ENCODE measurements around the gene RPL36AL. TPM values are rescaled to one million over a fixed set of nuclear protein-coding genes. Genes with fewer than 3 reads are reported as not detected.

Gene RPL36AL
- total and polyA plus RNA-seq, 9 donors = 196 to 712 (median 406) TPM

- H3K36me3 ChIP-seq = no peaks in the 10 kb centered on the region
- DNase-seq = no peak
- no peak overlapping the region for H3K27ac ChIP-seq
- 94 to 96% (median 94%) methylated on average over 6 of the region's 6 CpGs for WGBS, 3 donors
- no peaks in the 10 kb centered on the region for H3K9me3 ChIP-seq
- no peaks in the 10 kb centered on the region for H3K27me3 ChIP-seq
- no peaks in the 10 kb centered on the region for H3K4me1 ChIP-seq (ENCODE audit: insufficient read depth)
- intact Hi-C loops (cut with DNase I) = no loop called here
- TF ChIP-seq CTCF (IDR thresholded peaks at IDR 0.05) (no peak), POLR2A (IDR thresholded peaks at IDR 0.05) (no peak), EP300 (IDR thresholded peaks at IDR 0.05) (no peak)
- H3K4me3 ChIP-seq = no peak overlapping the region
Observed at GRCh38 chr14:49653508-49653907, 33.1 kb upstream of the RPL36AL start.

DNA sequence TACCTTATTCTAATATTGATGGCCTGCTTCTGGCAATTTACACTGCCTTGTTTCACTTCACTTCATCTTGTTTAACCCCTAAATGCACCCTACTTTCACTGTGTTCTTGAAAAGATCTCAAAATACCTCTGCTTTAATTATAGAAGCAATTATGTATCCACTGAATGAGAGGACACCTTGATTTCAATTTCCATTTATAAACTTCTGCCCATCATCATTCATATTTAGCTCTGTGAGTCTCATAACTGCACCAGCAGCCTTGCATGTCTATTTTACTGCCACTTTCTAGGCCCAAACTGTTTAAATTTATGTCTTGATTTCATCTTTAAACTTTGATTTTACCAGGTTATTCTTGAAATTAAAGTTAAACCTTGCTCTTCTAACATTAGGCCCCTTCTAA lies 21.7 kb upstream of the RPL36AL start:
- Histone ChIP-seq H3K9me3 (no peaks in the 10 kb centered on the region), H3K4me1 (ENCODE audit: insufficient read depth) (no peaks in the 10 kb centered on the region), H3K27me3 (no peaks in the 10 kb centered on the region), H3K27ac (no peak overlapping the region), H3K36me3 (no peaks in the 10 kb centered on the region), H3K4me3 (no peak overlapping the region)
- DNase-seq = no peak
- intact Hi-C loops (cut with DNase I) = loop anchor here in 1 of 4 donors (10.0 kb wide), 1 partner anchor 63 kb away; no protein-coding TSS in a partner anchor
- TF ChIP-seq CTCF (IDR thresholded peaks at IDR 0.05) (no peak), EP300 (IDR thresholded peaks at IDR 0.05) (no peak), POLR2A (IDR thresholded peaks at IDR 0.05) (no peak)

- DNase-seq = no peak
- no peaks in the 10 kb centered on the region for H3K9me3 ChIP-seq
- no peaks in the 10 kb centered on the region for H3K36me3 ChIP-seq
- no peak overlapping the region for H3K27ac ChIP-seq
- intact Hi-C loops (cut with DNase I) = loop anchor here in 1 of 4 donors (10.0 kb wide), 1 partner anchor 63 kb away; no protein-coding TSS in a partner anchor
- WGBS, 3 donors = 43 to 52% (median 49%) methylated on average over 8 of the region's 8 CpGs
- no peak overlapping the region for H3K4me3 ChIP-seq
- no peak for TF ChIP-seq EP300 (IDR thresholded peaks at IDR 0.05)
- no peaks in the 10 kb centered on the region for H3K27me3 ChIP-seq
- no peaks in the 10 kb centered on the region for H3K4me1 ChIP-seq (ENCODE audit: insufficient read depth)
Observed at GRCh38 chr14:49641697-49642129, 21.3 kb upstream of the RPL36AL start.

GRCh38 chr14:49640540-49641417 lies 20.4 kb upstream of the RPL36AL start:
- no peak overlapping the region for H3K4me3 ChIP-seq
- intact Hi-C loops (cut with DNase I) = loop anchor here in 1 of 4 donors (10.0 kb wide), 1 partner anchor 64 kb away; no protein-coding TSS in a partner anchor
- TF ChIP-seq POLR2A (IDR thresholded peaks at IDR 0.05) (no peak), EP300 (IDR thresholded peaks at IDR 0.05) (no peak), CTCF (IDR thresholded peaks at IDR 0.05) (no peak)
- WGBS, 3 donors = 87 to 97% (median 95%) methylated on average over 7 of the region's 7 CpGs
- H3K27ac ChIP-seq = no peak overlapping the region
- no peaks in the 10 kb centered on the region for H3K4me1 ChIP-seq (ENCODE audit: insufficient read depth)
- H3K27me3 ChIP-seq = no peaks in the 10 kb centered on the region
- H3K9me3 ChIP-seq = no peaks in the 10 kb centered on the region
- no peak for DNase-seq
- H3K36me3 ChIP-seq = no peaks in the 10 kb centered on the region

Measured in ovary (tissue), 9 donors.